Stomach (tissue), 4 donors: ENCODE measurements around the gene CADM2.

ENCODE experiments used
- CTCF ChIP-seq, 7 experiments: fragments of 450-650 bp in 4 of 7; fragments of 200-600 bp in 3 of 7; sonication (generic) in 3 of 7; IDR thresholded peaks; one replicate each; pipeline ENCODE4 v1.5.1; 2016 to 2019; ENCODE audit warnings: antibody characterized with exemption in 7 of 7, control low read depth in 2 of 7, mild to moderate bottlenecking in 1 of 7
- EP300 ChIP-seq: sonication (generic); formaldehyde crosslinking; IDR thresholded peaks from one replicate; pipeline ENCODE4 v1.6.1; 2017; ENCODE audit warnings: antibody characterized with exemption
- POLR2A ChIP-seq, 4 donors: fragments of 450-650 bp; IDR thresholded peaks; one replicate each; pipeline ENCODE4 v1.6.1; 2016; ENCODE audit warnings: antibody characterized with exemption in 4 of 4, control low read depth in 2 of 4, mild to moderate bottlenecking in 1 of 4, moderate library complexity in 1 of 4
- POLR2AphosphoS5 ChIP-seq, 3 donors: sonication (generic); formaldehyde crosslinking; IDR thresholded peaks; one replicate each; pipeline ENCODE4 v1.6.1; 2016; ENCODE audit warnings: antibody characterized with exemption in 3 of 3

GRCh38 chr3:85159376-85159775 is 200.6 kb downstream of the CADM2 start:
- TF ChIP-seq CTCF (IDR thresholded peaks at IDR 0.05) (no peak), EP300 (no peak), POLR2A (IDR thresholded peaks at IDR 0.05) (no peak), POLR2AphosphoS5 (IDR thresholded peaks at IDR 0.05) (no peak)
